ENCODE results near the gene LEFTY2.

- TF ChIP-seq CTCF (tag by site-specific recombination; IDR thresholded peaks at IDR 0.05) (no peak), FEZF1 (tag by site-specific recombination; IDR thresholded peaks at IDR 0.05) (no peak), ZNF280D (tag by site-specific recombination; IDR thresholded peaks at IDR 0.05) (no peak), ZXDB (tag by site-specific recombination; IDR thresholded peaks at IDR 0.05) (no peak), ZNF132 (tag by site-specific recombination; IDR thresholded peaks at IDR 0.05; ENCODE audit: borderline replicate concordance) (no peak), ZNF768 (tag by site-specific recombination; IDR thresholded peaks at IDR 0.05) (no peak), ZNF214 (tag by site-specific recombination; IDR thresholded peaks at IDR 0.05; ENCODE audit: borderline replicate concordance) (no peak), GLIS2 (tag by site-specific recombination; IDR thresholded peaks at IDR 0.05) (no peak), KLF10 (tag by site-specific recombination; IDR thresholded peaks at IDR 0.05) (no peak), ZBTB21 (tag by site-specific recombination; IDR thresholded peaks at IDR 0.05) (no peak), ZNF549 (tag by site-specific recombination; IDR thresholded peaks at IDR 0.05) (no peak)
Measured at GRCh38 chr1:225953315-225953714, 12.3 kb upstream of the LEFTY2 start.

Data from HEK293 (cell line).